Keratinocyte (primary cell): ENCODE results near the gene UTP14C. TPM values are rescaled to one million over a fixed set of nuclear protein-coding genes. Genes with fewer than 3 reads are reported as not detected.

Source experiments
- DNase-seq: peaks from one replicate; pipeline ENCODE4 v3.0.0-alpha.2; 2011; ENCODE audit warnings: low read depth, missing footprints, low spot score
- FAIRE-seq: peaks from 2 replicates; lab custom pipeline; 2011; peaks lifted over from hg19 to GRCh38; lab: Jason Lieb, UNC
- H2AFZ ChIP-seq: 2 replicates; pipeline ENCODE4 v1.6.0; 2012; ENCODE audit warnings: low read length, control low read depth, inconsistent platforms; ENCODE audit not compliant: control insufficient read depth
- H3K27ac ChIP-seq: 2 replicates; pipeline ENCODE4 v1.5.1; 2011; ENCODE audit warnings: low read length; ENCODE audit not compliant: control insufficient read depth, insufficient read depth
- H3K27me3 ChIP-seq: 3 replicates; pipeline ENCODE4 v1.6.0; 2011; ENCODE audit warnings: low read length; ENCODE audit not compliant: control insufficient read depth, insufficient read depth; ENCODE audit errors: extremely low read depth
- H3K36me3 ChIP-seq, 2 experiments: 2 replicates in 1 of 2; 3 replicates in 1 of 2; pipeline ENCODE4 v1.5.1; 2011; ENCODE audit warnings: low read length in 2 of 2, mild to moderate bottlenecking in 1 of 2; ENCODE audit not compliant: control insufficient read depth in 2 of 2, insufficient read depth in 2 of 2; ENCODE audit errors: extremely low read depth in 1 of 2
- H3K4me1 ChIP-seq: 3 replicates; pipeline ENCODE4 v1.5.1; 2011; ENCODE audit warnings: low read length; ENCODE audit not compliant: control insufficient read depth, insufficient read depth; ENCODE audit errors: extremely low read depth
- H3K4me2 ChIP-seq: 3 replicates; pipeline ENCODE4 v1.6.0; 2011; ENCODE audit warnings: low read depth, low read length; ENCODE audit not compliant: control insufficient read depth, insufficient read depth; ENCODE audit errors: extremely low read depth
- H3K4me3 ChIP-seq, 3 experiments: fragments of 200-600 bp in 1 of 3; sonication (generic) in 1 of 3; 2 replicates in 2 of 3; 3 replicates in 1 of 3; pipeline ENCODE4 v1.5.1; 2011 to 2016; ENCODE audit warnings: low read length in 3 of 3, mild to moderate bottlenecking in 3 of 3, control low read depth in 2 of 3, inconsistent platforms in 1 of 3, low read depth in 1 of 3, mixed read lengths in 1 of 3, mixed run types in 1 of 3, moderate library complexity in 1 of 3; ENCODE audit not compliant: control insufficient read depth in 2 of 3, insufficient read depth in 2 of 3; ENCODE audit errors: extremely low read depth in 1 of 3
- H3K79me2 ChIP-seq: 2 replicates; pipeline ENCODE4 v1.6.0; 2012; ENCODE audit warnings: low read length; ENCODE audit not compliant: control insufficient read depth, insufficient read depth
- H3K9ac ChIP-seq: 3 replicates; pipeline ENCODE4 v1.6.0; 2011; ENCODE audit warnings: low read length; ENCODE audit not compliant: control insufficient read depth, insufficient read depth; ENCODE audit errors: extremely low read depth
- H3K9me1 ChIP-seq: 3 replicates; pipeline ENCODE4 v1.6.0; 2011; ENCODE audit warnings: low read length; ENCODE audit not compliant: control insufficient read depth, insufficient read depth; ENCODE audit errors: extremely low read depth
- H3K9me3 ChIP-seq: 2 replicates; pipeline ENCODE4 v1.5.1; 2012; ENCODE audit warnings: low read depth, low read length; ENCODE audit not compliant: control insufficient read depth
- H4K20me1 ChIP-seq: 3 replicates; pipeline ENCODE4 v1.6.0; 2011; ENCODE audit warnings: low read length; ENCODE audit not compliant: control insufficient read depth, insufficient read depth; ENCODE audit errors: extremely low read depth
- EZH2 ChIP-seq: IDR thresholded peaks from one replicate; pipeline ENCODE4 v1.6.1; 2012; ENCODE audit warnings: inconsistent platforms, mild to moderate bottlenecking, low read length, moderate library complexity
- dilution Hi-C: fragments of 300-500 bp; cut with MboI; formaldehyde crosslinking; loops from one replicate; pipeline ENCODE4 v1.7.0; 2020; ENCODE audit warnings: low sequenced_read_pairs; ENCODE audit not compliant: extremely low pct_ligation_motif_present
- polyA plus RNA-seq, 5 experiments: library from polyadenylated mRNA; depleted of rRNA in 3 of 5; stranded (reverse) in 3 of 5; stranded (forward) in 1 of 5; unstranded in 1 of 5; fragments of >200 nt; gene quantifications; 1 replicate in 1 of 5; 2 replicates in 3 of 5; 3 replicates in 1 of 5; pipeline versions ENCODE4 v1.2.1 to v1.2.3, GENCODE V29; 2011 to 2012; ENCODE audit warnings: missing spikeins in 2 of 5, low read depth in 1 of 5, low replicate concordance in 1 of 5
- TF ChIP-seq, protein P1 (sequence below), 3 experiments: IDR thresholded peaks in 1 of 3; conservative IDR thresholded peaks in 1 of 3; optimal IDR thresholded peaks in 1 of 3; 2 replicates in 2 of 3; 3 replicates in 1 of 3; pipeline versions ENCODE3 to v1.5.1; 2011; ENCODE audit warnings: low read length in 3 of 3, mild to moderate bottlenecking in 3 of 3, moderate library complexity in 2 of 3, control low read depth in 1 of 3, inconsistent platforms in 1 of 3; ENCODE audit not compliant: insufficient read depth in 2 of 3; ENCODE audit errors: extremely low read depth in 1 of 3

UTP14C gene
- polyA plus RNA-seq, 1 donor (not counting 4 experiments of a cell fraction or from before 2014, with no cell fraction given): 10.8 TPM

DNA sequence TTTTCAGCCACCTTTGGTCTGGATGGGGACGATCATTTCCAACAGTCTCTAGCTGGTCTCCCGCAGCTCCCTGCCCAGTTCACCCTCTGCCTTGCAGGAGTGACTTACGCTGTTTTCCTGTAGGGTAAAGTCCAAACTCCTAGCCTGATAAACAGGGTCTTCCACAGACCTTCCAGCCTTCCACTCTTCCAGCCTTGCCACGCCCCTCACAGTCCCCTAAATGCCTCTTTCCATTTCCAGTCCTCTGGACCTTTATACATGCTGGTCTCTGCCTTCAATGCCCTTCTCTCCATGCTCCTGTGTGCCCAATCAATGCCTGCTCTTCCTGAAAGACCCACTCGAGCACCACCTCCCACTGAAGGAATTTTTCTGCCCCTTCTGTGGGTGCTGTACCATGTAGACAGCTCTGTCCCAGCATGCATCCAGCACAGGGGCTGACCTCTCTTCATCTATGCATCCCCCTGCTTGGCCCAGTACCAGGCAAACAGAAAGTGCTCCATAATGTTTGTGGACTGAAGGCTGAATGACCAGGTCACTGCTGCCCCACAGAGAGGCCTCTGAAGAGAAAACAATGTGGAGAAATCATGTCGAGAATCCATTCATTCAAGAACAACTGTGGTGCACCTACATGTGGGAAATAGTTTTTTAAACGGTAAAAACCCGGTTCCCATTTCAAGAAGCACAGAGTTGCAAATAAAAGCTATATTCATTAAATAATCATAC is 17.8 kb upstream of the UTP14C start:
- TF ChIP-seq, protein P1, sequence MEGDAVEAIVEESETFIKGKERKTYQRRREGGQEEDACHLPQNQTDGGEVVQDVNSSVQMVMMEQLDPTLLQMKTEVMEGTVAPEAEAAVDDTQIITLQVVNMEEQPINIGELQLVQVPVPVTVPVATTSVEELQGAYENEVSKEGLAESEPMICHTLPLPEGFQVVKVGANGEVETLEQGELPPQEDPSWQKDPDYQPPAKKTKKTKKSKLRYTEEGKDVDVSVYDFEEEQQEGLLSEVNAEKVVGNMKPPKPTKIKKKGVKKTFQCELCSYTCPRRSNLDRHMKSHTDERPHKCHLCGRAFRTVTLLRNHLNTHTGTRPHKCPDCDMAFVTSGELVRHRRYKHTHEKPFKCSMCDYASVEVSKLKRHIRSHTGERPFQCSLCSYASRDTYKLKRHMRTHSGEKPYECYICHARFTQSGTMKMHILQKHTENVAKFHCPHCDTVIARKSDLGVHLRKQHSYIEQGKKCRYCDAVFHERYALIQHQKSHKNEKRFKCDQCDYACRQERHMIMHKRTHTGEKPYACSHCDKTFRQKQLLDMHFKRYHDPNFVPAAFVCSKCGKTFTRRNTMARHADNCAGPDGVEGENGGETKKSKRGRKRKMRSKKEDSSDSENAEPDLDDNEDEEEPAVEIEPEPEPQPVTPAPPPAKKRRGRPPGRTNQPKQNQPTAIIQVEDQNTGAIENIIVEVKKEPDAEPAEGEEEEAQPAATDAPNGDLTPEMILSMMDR (optimal IDR thresholded peaks at IDR 0.05 in 1 of 3, IDR thresholded peaks at IDR 0.05 in 1 of 3, conservative IDR thresholded peaks at IDR 0.05 in 1 of 3; ENCODE audit: extremely low read depth in 1 of 3, insufficient read depth in 2 of 3, low read length in 3 of 3): no peak
- no peak for TF ChIP-seq EZH2
- Histone ChIP-seq H3K9me3 (no peaks in the 10 kb centered on the region), H3K9me1 (no peaks in the 10 kb centered on the region), H3K4me1 (peaks cover 14% of the 10 kb centered on the region), H4K20me1 (no peaks in the 10 kb centered on the region), H3K79me2 (no peaks in the 10 kb centered on the region), H3K4me3 (no peak overlapping the region), H3K36me3 (no peaks in the 10 kb centered on the region), H3K4me2 (peak overlapping the region; percentile 13), H3K27me3 (peaks cover 10% of the 10 kb centered on the region), H3K9ac (no peak overlapping the region), H2AFZ (no peak overlapping the region), H3K27ac (no peak overlapping the region)
- dilution Hi-C loops: no loop called here
- no peak for DNase-seq
- FAIRE-seq: no peak

DNA sequence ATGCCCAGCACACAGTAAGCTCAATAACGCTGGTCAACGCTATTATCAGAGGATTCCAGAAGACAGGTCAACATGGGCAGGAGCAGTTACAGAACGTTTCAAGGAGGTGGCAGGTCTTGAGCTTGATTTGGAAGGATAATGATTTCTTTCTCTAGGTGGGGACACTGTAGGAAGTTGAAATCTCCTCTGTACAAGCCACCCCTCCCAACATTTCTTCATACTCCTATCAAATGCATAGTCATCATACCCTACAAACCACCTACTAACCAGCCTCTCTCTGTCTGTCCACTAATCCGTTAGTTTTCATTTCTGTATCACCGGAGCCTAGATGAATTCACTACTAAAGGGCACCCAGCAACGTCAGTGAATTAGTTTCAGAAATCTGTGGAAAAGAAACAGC is 14.5 kb upstream of the UTP14C start:
- DNase-seq (no peak), FAIRE-seq (no peak)
- Histone ChIP-seq H3K4me1 (peaks cover 22% of the 10 kb centered on the region), H3K4me3 (no peak overlapping the region), H3K4me2 (no peak overlapping the region), H3K9ac (no peak overlapping the region), H2AFZ (no peak overlapping the region), H3K27me3 (peaks cover 10% of the 10 kb centered on the region), H3K36me3 (no peaks in the 10 kb centered on the region), H3K27ac (no peak overlapping the region), H4K20me1 (no peaks in the 10 kb centered on the region), H3K79me2 (peaks cover 26% of the 10 kb centered on the region), H3K9me1 (no peaks in the 10 kb centered on the region), H3K9me3 (no peaks in the 10 kb centered on the region)
- TF ChIP-seq EZH2: no peak
- TF ChIP-seq, protein P1 (optimal IDR thresholded peaks at IDR 0.05 in 1 of 3, IDR thresholded peaks at IDR 0.05 in 1 of 3, conservative IDR thresholded peaks at IDR 0.05 in 1 of 3; ENCODE audit: extremely low read depth in 1 of 3, insufficient read depth in 2 of 3, low read length in 3 of 3): no peak
- dilution Hi-C loops: no loop called here
